Measurements from ENCODE around the gene CYBB.
"Not testable (repeated sequence)": the region's sequence is repeated elsewhere in the genome, so short reads cannot be mapped to it uniquely, and the experiment has no call there.

CYBB gene

DNA sequence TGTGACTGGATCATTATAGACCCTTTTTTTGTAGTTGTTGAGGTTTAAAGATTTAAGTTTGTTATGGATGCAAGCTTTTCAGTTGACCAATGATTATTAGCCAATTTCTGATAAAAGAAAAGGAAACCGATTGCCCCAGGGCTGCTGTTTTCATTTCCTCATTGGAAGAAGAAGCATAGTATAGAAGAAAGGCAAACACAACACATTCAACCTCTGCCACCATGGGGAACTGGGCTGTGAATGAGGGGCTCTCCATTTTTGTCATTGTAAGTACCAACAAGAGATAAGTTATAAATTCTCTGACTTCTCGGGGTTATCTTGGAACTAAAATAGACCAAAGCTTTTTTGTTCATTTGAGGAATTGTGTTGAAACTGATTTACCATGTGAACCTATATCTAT, at the start of gene CYBB:
TSS of gene CYBB (plus strand) at position 203 of the 400 bp plus-strand sequence. CDS start at position 222, 19 bp downstream.
- DNase-seq (ENCODE audit: low read depth in 2 of 2) = no peak

- peak; percentile 33 to 53 for DNase-seq (ENCODE audit: low read depth in 2 of 2)
Observed at GRCh38 chrX:37745354-37745753, 34.5 kb upstream of the CYBB start.

DNA sequence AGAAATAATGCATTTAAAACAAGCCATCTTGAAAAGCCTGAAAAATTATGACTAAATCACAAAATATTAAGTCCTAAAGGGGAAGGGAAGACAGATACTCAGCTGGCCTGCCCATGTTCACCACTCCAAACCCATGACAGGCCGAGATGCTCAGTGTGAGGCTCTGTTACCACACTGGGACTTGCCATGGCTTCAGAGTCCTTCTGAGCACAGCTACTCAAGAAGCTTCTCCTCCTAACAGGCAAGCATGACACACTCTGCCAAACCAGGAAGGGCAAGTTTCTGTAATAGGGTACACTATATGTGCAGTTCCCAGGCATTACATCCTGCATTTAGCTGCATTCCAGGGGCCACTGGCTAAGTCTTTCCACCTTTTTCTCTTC, 34.0 kb upstream of the CYBB start:
- DNase-seq (ENCODE audit: low read depth in 2 of 2) = no peak

DNA sequence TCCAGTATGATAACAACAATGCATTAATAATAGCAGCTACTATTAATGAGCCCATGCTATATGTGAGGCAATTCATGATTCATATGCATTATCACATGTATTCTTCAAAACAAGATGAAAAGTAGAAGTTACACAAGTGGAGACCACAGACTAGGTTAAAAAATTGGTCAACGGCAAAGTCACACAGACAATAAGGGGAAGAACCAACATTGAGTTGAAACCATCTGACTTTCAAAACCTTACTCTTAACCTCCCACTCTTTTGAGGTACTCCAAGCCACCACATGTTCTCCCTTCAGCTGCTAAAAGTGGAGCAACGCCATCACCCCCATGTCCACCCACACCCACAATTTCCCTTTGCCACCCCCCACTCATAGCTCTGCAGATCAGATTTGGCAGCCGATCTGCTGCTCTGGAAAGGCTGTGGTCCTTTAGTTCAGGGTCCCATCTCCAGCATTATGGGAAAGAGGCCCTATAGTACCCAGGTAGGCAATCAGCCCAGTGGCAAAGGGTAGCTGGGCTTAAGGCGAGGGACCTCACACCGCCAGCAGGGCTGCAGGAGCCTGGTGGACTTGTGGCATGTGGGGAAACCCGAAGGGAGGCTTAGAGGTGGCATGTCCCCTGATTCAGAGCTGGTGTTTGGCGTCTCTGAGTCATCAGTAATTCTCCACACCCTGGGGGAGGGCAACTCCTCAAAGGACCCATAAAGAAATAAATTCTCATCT, 33.5 kb upstream of the CYBB start:
- peak; percentile 30 to 42 for DNase-seq (ENCODE audit: low read depth in 2 of 2)

- DNase-seq (ENCODE audit: low read depth in 2 of 2) = no peak
Observed at GRCh38 chrX:37746951-37747350, 32.9 kb upstream of the CYBB start.

GRCh38 chrX:37752281-37752680, 27.6 kb upstream of the CYBB start:
- DNase-seq (ENCODE audit: low read depth in 2 of 2) = no peak

DNA sequence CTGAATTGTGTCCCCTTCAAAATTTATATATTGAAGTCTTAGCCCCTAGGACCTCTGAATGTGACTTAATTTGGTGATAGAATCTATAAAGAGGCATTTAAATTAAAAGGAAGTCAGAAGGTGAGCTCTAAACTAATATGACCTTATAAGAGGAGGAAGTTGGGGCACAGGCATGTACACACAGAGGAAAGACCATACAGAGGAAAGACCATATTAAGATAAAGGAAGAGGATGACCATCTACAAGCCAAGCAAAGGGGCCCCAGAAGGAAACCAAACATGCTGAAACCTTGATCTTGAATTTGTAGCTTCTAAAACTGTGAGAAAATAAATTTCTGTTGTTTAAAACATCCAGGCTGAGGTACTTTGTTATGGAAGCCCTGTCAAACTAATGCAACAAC, 26.9 kb upstream of the CYBB start:
- DNase-seq (ENCODE audit: low read depth in 2 of 2) = no peak

- DNase-seq (ENCODE audit: low read depth in 2 of 2) = no peak
Observed at GRCh38 chrX:37753384-37753783, 26.5 kb upstream of the CYBB start.

DNA sequence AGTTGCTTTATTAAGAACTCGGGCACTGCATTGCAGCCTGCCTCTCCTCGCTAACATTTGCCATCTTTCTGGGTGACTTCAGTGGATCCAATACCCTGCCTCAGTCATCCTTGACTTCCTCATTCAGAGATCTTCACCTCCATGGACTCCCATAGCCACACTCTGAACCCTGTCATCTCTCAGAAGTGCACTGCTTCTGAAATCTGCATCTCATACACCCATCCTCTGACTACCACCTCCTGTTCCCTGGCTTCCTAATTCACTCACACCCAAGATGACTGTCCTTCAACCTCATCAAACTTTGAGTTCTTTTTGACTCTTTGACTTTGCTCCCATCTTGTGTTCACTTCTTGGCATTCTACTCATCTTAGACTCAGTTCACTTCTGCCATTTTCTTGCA, 25.3 kb upstream of the CYBB start:
- no peak for DNase-seq (ENCODE audit: low read depth in 2 of 2)

GRCh38 chrX:37755025-37755424, 24.8 kb upstream of the CYBB start:
- DNase-seq (ENCODE audit: low read depth in 2 of 2) = no peak

GRCh38 chrX:37757082-37757481, 22.8 kb upstream of the CYBB start:
- no peak for DNase-seq (ENCODE audit: low read depth in 2 of 2)

DNA sequence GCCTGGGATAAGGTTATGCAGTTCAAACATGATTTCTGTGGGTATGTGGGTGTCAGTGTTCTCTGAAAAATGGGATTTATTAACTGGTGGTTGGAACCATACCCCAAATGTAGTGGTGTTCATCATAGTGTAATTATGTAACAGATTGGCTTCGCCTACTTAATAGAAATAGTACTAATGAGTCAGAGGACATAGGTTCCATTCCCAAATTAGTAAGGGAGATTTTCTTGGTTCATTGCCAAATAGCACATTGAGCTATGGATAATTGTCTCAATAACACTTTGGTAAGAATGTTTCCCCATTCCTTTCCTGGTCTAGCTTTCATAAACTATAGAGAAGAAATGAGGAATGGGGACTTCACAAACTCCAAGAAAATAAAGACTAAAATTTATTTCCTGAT, 20.5 kb upstream of the CYBB start:
- no peak for DNase-seq (ENCODE audit: low read depth in 2 of 2)

DNA sequence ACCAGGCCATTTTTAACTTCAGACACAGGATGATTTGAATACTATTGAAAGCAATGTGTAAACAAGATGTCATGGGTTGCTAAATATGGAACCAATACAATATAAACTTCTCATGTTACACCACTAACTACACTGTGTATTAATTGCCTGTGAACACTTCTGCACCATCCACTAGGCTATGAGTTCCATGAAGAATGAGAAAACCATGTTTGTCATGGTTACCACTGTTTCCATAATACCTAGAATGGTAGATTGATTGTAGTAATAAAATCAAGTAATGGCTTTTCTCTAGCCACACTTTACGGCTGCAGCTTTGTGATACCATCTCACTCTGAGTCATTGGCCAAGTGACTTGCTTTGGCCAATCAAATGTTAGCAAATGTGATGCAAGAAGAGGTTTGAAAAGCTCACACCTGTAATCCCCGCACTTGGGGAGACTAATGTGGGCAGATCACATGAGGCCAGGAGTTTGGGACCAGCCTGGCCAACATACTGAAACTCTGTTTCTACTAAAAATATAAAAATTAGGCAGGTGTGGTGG, 19.9 kb upstream of the CYBB start:
- DNase-seq (ENCODE audit: low read depth in 2 of 2) = no peak

DNA sequence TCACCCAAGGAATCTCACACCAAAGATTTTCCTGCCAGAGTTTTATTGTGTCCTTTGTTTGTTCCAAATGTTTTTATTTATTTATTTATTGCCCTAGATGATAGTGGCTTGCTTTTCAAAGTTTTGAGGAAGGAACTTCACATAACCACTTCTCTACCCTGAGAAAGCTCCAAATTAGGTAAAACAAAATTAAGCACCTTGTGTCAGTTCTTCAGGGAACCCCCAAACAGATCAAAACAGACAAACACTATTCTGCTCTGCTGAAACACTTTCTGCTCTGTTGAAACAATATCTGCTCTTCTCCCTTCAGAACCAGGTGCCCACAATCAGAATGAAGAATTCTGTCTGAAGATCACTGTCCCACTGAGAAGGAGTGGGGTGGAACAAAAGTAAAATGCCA, 16.5 kb upstream of the CYBB start:
- DNase-seq (ENCODE audit: low read depth in 2 of 2) = no peak

- no peak for DNase-seq (ENCODE audit: low read depth in 2 of 2)
Observed at GRCh38 chrX:37765507-37765906, 14.4 kb upstream of the CYBB start.

- DNase-seq (ENCODE audit: low read depth in 2 of 2) = no peak
Observed at GRCh38 chrX:37767430-37767829, 12.4 kb upstream of the CYBB start.

DNA sequence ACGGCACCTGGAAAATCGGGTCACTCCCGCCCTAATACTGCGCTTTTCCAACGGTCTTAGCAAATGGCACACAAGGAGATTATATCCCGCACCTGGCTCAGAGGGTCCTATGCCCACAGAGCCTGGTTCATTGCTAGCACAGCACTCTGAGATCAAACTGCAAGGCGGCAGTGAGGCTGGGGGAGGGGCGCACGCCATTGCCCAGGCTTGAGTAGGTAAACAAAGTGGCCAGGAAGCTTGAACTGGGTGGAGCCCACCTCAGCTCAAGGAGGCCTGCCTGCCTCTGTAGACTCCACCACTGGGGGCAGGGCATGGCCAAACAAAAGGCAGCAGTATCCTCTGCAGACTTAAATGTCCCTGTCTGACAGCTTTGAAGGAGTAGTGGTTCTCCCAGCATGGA, 11.0 kb upstream of the CYBB start:
- not testable (repeated sequence) for DNase-seq (ENCODE audit: low read depth in 2 of 2)

DNA sequence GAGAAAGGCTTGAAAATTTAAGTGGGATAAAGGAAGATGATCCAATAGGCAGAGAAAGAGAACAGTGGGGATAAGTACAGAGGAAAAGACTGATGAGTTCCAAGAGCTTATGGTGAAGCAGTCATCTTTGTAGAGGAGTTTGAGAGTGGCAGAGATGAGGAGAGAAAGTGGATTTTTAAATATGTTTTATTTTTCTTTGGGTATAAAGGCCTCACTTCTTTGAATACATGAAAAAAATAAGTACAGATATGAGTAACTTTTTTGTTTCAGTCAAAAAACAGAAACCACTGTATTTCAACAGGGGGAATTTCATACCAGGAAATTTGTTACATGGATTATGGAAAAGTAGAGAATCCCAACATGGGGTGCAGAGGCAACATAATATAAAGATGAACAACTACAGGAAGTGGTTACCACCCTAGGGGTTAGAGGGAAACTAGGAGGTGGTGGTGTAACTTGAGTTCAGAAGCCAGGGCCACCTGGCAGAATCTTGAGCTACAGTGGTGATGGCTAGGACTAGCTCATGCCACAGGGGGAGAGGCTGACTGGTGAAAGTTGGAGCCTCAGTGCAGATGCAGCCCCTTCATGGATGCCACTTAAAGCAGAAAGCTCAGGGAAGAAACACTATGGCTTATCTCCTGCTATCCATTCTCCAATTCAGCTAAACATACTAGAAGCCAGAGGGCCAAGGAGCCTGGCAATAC, 3.4 kb upstream of the CYBB start:
- DNase-seq (ENCODE audit: low read depth in 2 of 2) = no peak

DNA sequence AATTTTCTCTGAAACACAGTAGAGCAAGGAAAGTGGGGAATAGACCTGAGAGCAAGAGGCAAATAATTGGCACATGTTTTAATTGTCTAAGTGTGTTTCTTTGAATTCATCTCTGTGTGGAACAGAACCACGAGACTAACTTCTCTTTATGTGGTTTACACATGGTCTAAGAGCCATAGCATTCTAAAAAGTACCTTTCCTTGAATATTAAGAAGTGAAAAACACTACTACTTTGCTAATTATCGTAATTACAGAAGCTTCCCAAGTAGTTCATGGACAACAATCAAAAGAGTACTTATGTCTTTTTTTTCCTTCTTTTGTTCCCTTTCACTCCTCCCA, 2.9 kb upstream of the CYBB start:
- no peak for DNase-seq (ENCODE audit: low read depth in 2 of 2)

DNA sequence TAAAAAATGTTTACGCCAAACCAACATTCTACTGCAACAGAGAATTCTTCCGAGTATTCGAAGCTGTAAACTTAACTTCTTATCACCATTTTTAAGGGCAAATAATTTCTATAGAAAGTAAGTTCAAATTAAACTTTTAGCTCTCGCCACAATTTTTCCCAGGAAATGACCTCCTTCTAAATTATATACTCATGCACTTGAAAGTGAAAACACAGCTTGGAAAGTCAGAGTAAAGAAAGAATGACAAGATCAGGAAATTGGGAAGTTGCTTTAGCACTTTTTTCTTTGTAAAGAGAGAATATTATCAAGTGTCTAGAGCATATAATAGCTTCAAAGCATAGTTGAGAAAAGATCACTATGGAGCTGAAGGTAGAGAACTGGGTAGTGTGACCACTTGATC, 1.2 kb downstream of the CYBB start:
- no peak for DNase-seq (ENCODE audit: low read depth in 2 of 2)

DNA sequence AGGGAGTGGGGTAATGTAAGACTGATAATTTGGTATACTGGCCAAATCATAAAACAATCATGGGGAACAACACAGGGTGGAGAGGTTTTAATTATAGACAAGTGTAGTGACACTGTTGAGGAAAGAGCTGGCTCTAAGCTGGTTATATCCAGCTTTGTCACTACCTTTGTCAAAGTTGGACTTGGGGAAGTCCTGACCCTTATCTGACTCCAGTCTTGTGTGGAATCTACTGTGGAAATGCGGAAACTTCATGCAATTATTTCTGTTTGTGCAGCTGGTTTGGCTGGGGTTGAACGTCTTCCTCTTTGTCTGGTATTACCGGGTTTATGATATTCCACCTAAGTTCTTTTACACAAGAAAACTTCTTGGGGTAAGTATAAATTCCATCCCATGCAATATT, 2.0 kb downstream of the CYBB start:
- DNase-seq (ENCODE audit: low read depth in 2 of 2) = no peak

DNA sequence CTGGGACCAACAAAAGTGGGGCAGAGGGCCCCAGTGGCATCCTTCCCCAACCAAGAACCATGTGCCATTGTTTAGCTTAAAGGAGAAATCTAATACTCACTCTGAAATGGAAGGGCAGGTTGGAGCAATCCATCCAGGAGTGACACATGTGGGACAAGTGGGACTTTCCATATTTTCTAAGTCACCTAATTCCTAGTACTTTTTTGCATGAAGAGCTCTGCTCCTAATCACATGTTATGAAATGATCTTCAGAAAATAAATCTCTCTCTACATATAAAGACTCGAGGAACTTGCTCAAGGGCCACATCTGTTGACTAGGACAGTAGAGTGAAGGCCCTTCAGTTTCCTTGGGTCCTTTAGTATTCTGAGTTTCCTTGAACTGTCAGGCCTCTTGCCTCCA, 2.5 kb downstream of the CYBB start:
- DNase-seq (ENCODE audit: low read depth in 2 of 2) = no peak

GRCh38 chrX:37783305-37783704, 3.4 kb downstream of the CYBB start:
- DNase-seq (ENCODE audit: low read depth in 2 of 2) = no peak

DNA sequence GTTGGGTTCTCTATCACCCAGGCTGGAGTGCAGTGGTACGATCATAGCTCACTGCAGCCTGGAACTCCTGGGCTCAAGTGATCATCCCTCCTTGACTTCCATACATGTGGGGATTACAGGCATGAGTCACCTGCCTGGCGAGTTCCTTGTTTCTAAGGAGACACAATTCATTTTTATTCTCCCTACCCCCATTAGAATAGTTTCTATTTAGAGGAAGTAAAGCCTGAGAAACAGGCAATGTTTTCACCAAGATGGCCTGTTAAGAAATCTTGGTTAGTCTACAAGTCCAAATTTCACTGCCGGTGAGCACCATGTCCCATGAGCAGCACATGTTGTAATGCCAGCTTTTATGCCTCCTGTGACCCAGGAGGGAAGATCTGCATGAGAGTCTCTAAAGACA, 5.7 kb downstream of the CYBB start:
- no peak for DNase-seq (ENCODE audit: low read depth in 2 of 2)

Measured in stimulated activated CD8-positive, alpha-beta memory T cell treated with anti-CD3 and anti-CD28 coated beads, Interleukin-15, amount 100 ng/mL, for 48 hours (primary cell).